ENCODE measurements around the gene PPP6R1. TPM values are rescaled to one million over a fixed set of nuclear protein-coding genes. Genes with fewer than 3 reads are reported as not detected.

The PPP6R1 gene
- total and polyA plus RNA-seq, 11 donors: 28.6 to 60.4 (median 41.1) TPM

GRCh38 chr19:55257461-55258420, 1.1 kb downstream of the PPP6R1 start:
- DNase-seq: no peak
- intact Hi-C loops (cut with DNase I): loop anchor here in 4 of 10 donors (1.0 to 5.0 kb wide), 4 partner anchors 23 to 45 kb away; partner anchors contain the start of gene HSPBP1 (in 1 of the 4)
- H3K4me1 ChIP-seq: peaks cover 4 to 63% (median 52%) of the 10 kb centered on the region in 12 donors

GRCh38 chr19:55256562-55257460, 2.0 kb downstream of the PPP6R1 start:
- DNase-seq: no peak
- peaks cover 4 to 72% (median 60%) of the 10 kb centered on the region in 12 donors for H3K4me1 ChIP-seq
- 43 to 53% (median 49%) methylated on average over 22 of the region's 22 CpGs for WGBS, 4 donors

More at GRCh38 chr19:55257461-55258420, 1.1 kb downstream of the PPP6R1 start:
- Histone ChIP-seq H3K27ac (peak overlapping the region in 11 of 12 donors; percentile 85 to 98 (median 94)), H3K9me3 (no peaks in the 10 kb centered on the region), H3K27me3 (no peaks in the 10 kb centered on the region), H3K36me3 (peaks cover 0 to 9% (median 0%) of the 10 kb centered on the region in 9 donors), H3K4me3 (peak overlapping the region; percentile 76 to 99 (median 94))
- 2 to 4% (median 3%) methylated on average over 45 to 51 of the region's 51 CpGs for WGBS, 4 donors
- TF ChIP-seq POLR2A (IDR thresholded peaks at IDR 0.05) (no peak), CTCF (IDR thresholded peaks at IDR 0.05) (no peak)
- no peak for ATAC-seq

DNA sequence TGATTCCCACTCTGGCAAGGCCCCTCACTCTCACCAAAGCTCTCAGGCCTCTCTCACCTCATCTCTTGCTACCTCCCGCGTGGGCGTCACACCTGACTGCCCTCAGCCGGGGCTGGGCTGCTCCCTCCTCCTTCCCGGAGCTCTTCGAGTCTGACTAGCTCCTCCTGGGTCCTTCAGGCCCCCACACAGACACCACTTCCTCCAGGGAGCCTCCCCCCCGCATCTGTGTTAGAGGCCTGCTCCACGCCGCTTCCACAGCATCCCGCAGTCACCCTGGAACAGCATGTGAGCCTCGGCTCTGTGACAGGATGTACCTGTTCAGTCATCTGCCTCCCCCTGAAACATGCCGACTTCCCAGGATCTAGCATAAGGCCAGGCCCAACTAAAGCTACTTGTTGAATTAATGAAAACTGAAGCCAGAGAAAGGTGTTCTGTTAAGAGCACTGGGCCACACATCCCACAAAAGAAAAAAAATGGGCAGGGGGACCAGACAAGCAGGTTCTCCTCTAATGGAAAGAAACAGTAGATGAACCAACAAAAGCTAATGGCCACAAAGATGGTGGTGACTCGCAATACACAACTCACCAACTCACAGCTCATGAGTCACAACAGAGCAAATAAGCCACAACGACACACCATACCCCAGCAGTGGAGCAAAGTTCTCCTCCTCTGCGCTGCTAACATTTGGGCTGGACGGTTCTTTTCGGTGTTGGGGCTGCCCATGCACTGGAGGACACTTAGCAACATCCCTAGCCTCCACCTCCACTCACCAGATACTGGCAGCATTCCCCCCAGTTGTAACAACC, 3.0 kb downstream of the PPP6R1 start:
- H3K27me3 ChIP-seq: no peaks in the 10 kb centered on the region
- H3K27ac ChIP-seq: peak overlapping the region in 5 of 12 donors; percentile 4 to 98 (median 54)
- H3K4me1 ChIP-seq: peaks cover 4 to 82% (median 67%) of the 10 kb centered on the region in 12 donors
- no peak for TF ChIP-seq POLR2A (IDR thresholded peaks at IDR 0.05)
- TF ChIP-seq CTCF (IDR thresholded peaks at IDR 0.05): no peak
- H3K9me3 ChIP-seq: no peaks in the 10 kb centered on the region
- DNase-seq (no peak), ATAC-seq (no peak)
- peaks cover 0 to 4% (median 0%) of the 10 kb centered on the region in 9 donors for H3K36me3 ChIP-seq
- H3K4me3 ChIP-seq: peak overlapping the region in 4 of 12 donors; percentile 7 to 97 (median 56)
- intact Hi-C loops (cut with DNase I): loop anchor here in 2 of 10 donors (5.0 kb wide), 2 partner anchors 39 to 44 kb away; no protein-coding TSS in a partner anchor
- 57 to 66% (median 60%) methylated on average over 17 of the region's 17 CpGs for WGBS, 4 donors

More at GRCh38 chr19:55256562-55257460, 2.0 kb downstream of the PPP6R1 start:
- Histone ChIP-seq H3K27me3 (no peaks in the 10 kb centered on the region), H3K27ac (peak overlapping the region in 2 of 12 donors; percentile 85 to 98), H3K36me3 (peaks cover 0 to 4% (median 0%) of the 10 kb centered on the region in 9 donors), H3K4me3 (peak overlapping the region in 11 of 12 donors; percentile 76 to 99 (median 96)), H3K9me3 (no peaks in the 10 kb centered on the region)
- intact Hi-C loops (cut with DNase I): loop anchor here in 2 of 10 donors (5.0 kb wide), 2 partner anchors 40 to 45 kb away; no protein-coding TSS in a partner anchor
- TF ChIP-seq CTCF (IDR thresholded peaks at IDR 0.05) (no peak), POLR2A (IDR thresholded peaks at IDR 0.05) (no peak)
- no peak for ATAC-seq
